22Rv1 (cell line): ENCODE data around the gene GOLGA6L9.
"Not testable (repeated sequence)": the region's sequence is repeated elsewhere in the genome, so short reads cannot be mapped to it uniquely, and the experiment has no call there.

Experiments
- CTCF ChIP-seq: fragments of 450-650 bp; IDR thresholded peaks from 2 replicates; pipeline ENCODE4 v1.5.1; 2017; ENCODE audit warnings: mild to moderate bottlenecking
- ZFX ChIP-seq: fragments of 450-650 bp; IDR thresholded peaks from 2 replicates; pipeline ENCODE4 v1.6.1; 2017; ENCODE audit warnings: antibody characterized with exemption, borderline replicate concordance

GRCh38 chr15:82420516-82420915 lies 9.1 kb upstream of the GOLGA6L9 start:
- TF ChIP-seq CTCF, ZFX: not testable (repeated sequence)
